PC-9 (cell line): ENCODE measurements around the gene GPR153. TPM values are rescaled to one million over a fixed set of nuclear protein-coding genes. Genes with fewer than 3 reads are reported as not detected.
A peak's percentile ranks its signal among the peaks of the same experiment; 100 is the strongest.

Experiments used
- BruUV-seq: library from RNA; stranded (reverse); fragments of 400-500 nt; replicated peaks from 2 replicates; lab custom pipeline; 2021; lab: Mats Ljungman, UMichigan
- CTCF ChIA-PET: fragments of 300-600 bp; sonication (Branson Sonifier 250); formaldehyde crosslinking; loops from one replicate; lab custom pipeline; 2022; ENCODE audit warnings: antibody characterized with exemption; lab: Charles Lee
- POLR2A ChIA-PET: fragments of 300-600 bp; sonication (Branson Sonifier 250); formaldehyde crosslinking; loops from one replicate; lab custom pipeline; 2022; ENCODE audit warnings: antibody characterized with exemption; ENCODE audit not compliant: unreplicated experiment; lab: Charles Lee
- DNase-seq, 2 experiments: peaks; one replicate each; pipeline versions ENCODE4 v3.0.0 to v3.0.0-alpha.2; 2015 to 2022; ENCODE audit warnings: mixed read lengths in 1 of 2
- H2AFZ ChIP-seq: fragments of 200-600 bp; sonication (generic); 2 replicates; pipeline ENCODE4 v1.8.1; 2017; ENCODE audit warnings: antibody characterized with exemption
- H3F3A ChIP-seq: fragments of 200-600 bp; sonication (generic); 2 replicates; pipeline ENCODE4 v1.8.1; 2017; ENCODE audit warnings: antibody characterized with exemption, mild to moderate bottlenecking, low read depth; ENCODE audit not compliant: insufficient read depth
- H3K27ac ChIP-seq: fragments of 200-600 bp; sonication (generic); 2 replicates; pipeline ENCODE4 v1.6.1; 2016; ENCODE audit warnings: mixed run types
- H3K27me3 ChIP-seq: fragments of 200-600 bp; sonication (generic); 2 replicates; pipeline ENCODE4 v1.6.1; 2016; ENCODE audit warnings: low read depth, mixed run types; ENCODE audit not compliant: insufficient read depth
- H3K36me3 ChIP-seq: fragments of 200-600 bp; sonication (generic); 2 replicates; pipeline ENCODE4 v1.6.1; 2016; ENCODE audit warnings: low read depth, mixed run types
- H3K4me1 ChIP-seq: fragments of 200-600 bp; sonication (generic); replicated peaks from 2 replicates; pipeline ENCODE4 v1.6.1; 2016; ENCODE audit warnings: mixed run types; ENCODE audit not compliant: insufficient read depth
- H3K4me2 ChIP-seq: fragments of 200-600 bp; sonication (generic); 2 replicates; pipeline ENCODE4 v1.6.1; 2017; ENCODE audit warnings: mixed run types
- H3K4me3 ChIP-seq: fragments of 200-600 bp; sonication (generic); 2 replicates; pipeline ENCODE4 v1.6.1; 2016; ENCODE audit warnings: mixed run types
- H3K79me2 ChIP-seq: fragments of 200-600 bp; sonication (generic); 2 replicates; pipeline ENCODE4 v1.6.1; 2017; ENCODE audit warnings: low read depth, mixed run types
- H3K9me2 ChIP-seq: fragments of 200-600 bp; sonication (generic); 2 replicates; pipeline ENCODE4 v1.8.1; 2017; ENCODE audit warnings: mild to moderate bottlenecking; ENCODE audit not compliant: insufficient read depth
- H3K9me3 ChIP-seq: fragments of 200-600 bp; sonication (generic); 2 replicates; pipeline ENCODE4 v1.8.1; 2016; ENCODE audit warnings: low read depth; ENCODE audit not compliant: insufficient read depth
- H4K20me1 ChIP-seq: fragments of 200-600 bp; sonication (generic); 2 replicates; pipeline ENCODE4 v1.8.1; 2017; ENCODE audit not compliant: insufficient read depth
- EZH2 ChIP-seq: fragments of 200-600 bp; sonication (generic); IDR thresholded peaks from 2 replicates; pipeline ENCODE4 v1.8.0; 2017; ENCODE audit warnings: antibody characterized with exemption, low read depth
- intact Hi-C: fragments of 100-400 bp; cut with micrococcal nuclease; formaldehyde crosslinking; loops from one replicate; pipeline ENCODE4 v1.10.0; 2022; ENCODE audit not compliant: unreplicated experiment
- total RNA-seq: library from RNA; stranded (reverse); gene quantifications from 2 replicates; pipeline ENCODE4 v1.2.3, GENCODE V29; 2021
- TF ChIP-seq, protein P1 (sequence below): fragments of 200-600 bp; sonication (generic); conservative IDR thresholded peaks from 2 replicates; pipeline ENCODE4 v1.6.1; 2017; ENCODE audit warnings: mixed run types, antibody characterized with exemption, mild to moderate bottlenecking, moderate library complexity

The GPR153 gene
- total RNA-seq, 1 experiment from 2014 or later = 8.0 TPM

DNA sequence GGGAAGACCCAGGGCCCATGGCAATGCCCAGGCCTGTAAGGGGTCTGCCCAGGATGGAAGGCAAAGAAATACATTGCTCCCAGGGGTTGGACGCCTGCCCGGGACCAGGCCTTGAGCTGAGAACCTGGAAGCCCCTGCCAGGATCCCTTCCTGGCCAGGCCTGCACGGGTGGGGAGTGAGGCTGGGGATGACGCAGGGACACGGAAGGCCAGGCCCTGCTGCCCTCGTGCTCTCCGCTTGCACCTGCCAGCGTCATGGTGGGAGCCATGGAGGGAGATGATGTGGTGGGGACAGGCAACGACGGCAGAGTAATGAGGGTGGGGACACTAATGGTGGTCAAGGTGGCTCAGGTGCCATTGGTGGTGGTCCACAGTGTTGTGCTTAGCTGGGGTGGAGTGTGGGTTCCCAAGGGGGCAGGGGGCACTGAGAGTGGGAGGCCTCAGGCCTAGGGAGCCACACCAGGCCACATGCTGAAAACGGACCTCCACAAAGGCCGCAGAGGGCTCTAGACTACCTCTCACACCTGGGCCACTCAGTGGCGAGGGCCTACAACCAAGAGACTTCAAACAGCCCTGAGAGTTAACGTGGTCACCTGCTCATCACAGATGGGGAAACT lies 12.6 kb downstream of the GPR153 start:
- no TSS peak for BruUV-seq
- ChIA-PET POLR2A (no interaction called here), CTCF (interaction anchor here (0.6 kb wide), 1 partner anchor 104 kb away, joined by 6 read pairs; no protein-coding TSS in a partner anchor)
- Histone ChIP-seq H3K79me2 (no peaks in the 10 kb centered on the region), H4K20me1 (no peaks in the 10 kb centered on the region), H3K27ac (no peak overlapping the region), H3K9me3 (no peaks in the 10 kb centered on the region), H3F3A (no peaks in the 10 kb centered on the region; the same call in 1 of the 2 replicates), H3K4me1 (no peaks in the 10 kb centered on the region), H2AFZ (no peak overlapping the region), H3K4me3 (no peak overlapping the region), H3K27me3 (peaks cover 11% of the 10 kb centered on the region), H3K36me3 (no peaks in the 10 kb centered on the region), H3K4me2 (no peak overlapping the region), H3K9me2 (no peaks in the 10 kb centered on the region)
- TF ChIP-seq, protein P1, sequence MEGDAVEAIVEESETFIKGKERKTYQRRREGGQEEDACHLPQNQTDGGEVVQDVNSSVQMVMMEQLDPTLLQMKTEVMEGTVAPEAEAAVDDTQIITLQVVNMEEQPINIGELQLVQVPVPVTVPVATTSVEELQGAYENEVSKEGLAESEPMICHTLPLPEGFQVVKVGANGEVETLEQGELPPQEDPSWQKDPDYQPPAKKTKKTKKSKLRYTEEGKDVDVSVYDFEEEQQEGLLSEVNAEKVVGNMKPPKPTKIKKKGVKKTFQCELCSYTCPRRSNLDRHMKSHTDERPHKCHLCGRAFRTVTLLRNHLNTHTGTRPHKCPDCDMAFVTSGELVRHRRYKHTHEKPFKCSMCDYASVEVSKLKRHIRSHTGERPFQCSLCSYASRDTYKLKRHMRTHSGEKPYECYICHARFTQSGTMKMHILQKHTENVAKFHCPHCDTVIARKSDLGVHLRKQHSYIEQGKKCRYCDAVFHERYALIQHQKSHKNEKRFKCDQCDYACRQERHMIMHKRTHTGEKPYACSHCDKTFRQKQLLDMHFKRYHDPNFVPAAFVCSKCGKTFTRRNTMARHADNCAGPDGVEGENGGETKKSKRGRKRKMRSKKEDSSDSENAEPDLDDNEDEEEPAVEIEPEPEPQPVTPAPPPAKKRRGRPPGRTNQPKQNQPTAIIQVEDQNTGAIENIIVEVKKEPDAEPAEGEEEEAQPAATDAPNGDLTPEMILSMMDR = no peak
- no peak for TF ChIP-seq EZH2
- no peak for DNase-seq
- intact Hi-C loops = loop anchor here (5.0 kb wide), 2 partner anchors 239 to 399 kb away; no protein-coding TSS in a partner anchor

DNA sequence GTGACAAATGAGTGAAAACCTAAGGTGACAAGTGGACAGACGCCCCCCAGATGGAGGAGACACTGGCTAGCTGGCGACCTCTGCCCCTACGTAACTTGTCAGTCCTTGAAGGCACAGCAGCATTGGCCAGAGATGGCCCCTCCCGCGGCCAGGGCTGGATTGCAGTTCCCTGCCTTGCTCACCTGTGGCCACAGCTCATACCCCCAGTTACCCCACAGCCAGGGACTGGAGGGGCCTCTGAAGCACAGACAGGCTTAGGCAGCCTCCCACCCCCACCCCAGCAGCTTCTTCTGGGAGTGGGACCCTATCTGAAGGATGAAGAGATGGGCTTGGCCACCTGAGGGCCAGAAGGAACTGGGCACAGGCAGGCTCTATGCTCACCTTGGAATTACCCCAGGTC lies 13.2 kb downstream of the GPR153 start:
- no peaks in the 10 kb centered on the region for H3K9me2 ChIP-seq
- no peak overlapping the region for H3K4me2 ChIP-seq
- no peaks in the 10 kb centered on the region for H4K20me1 ChIP-seq
- H3K4me3 ChIP-seq = no peak overlapping the region
- H3K27ac ChIP-seq = no peak overlapping the region
- no peaks in the 10 kb centered on the region; the same call in 1 of the 2 replicates for H3F3A ChIP-seq
- intact Hi-C loops = loop anchor here (2.0 to 5.0 kb wide), 5 partner anchors 157 to 971 kb away; no protein-coding TSS in a partner anchor
- POLR2A ChIA-PET = no interaction called here
- BruUV-seq = no TSS peak
- no peak for TF ChIP-seq EZH2
- TF ChIP-seq, protein P1 = no peak
- CTCF ChIA-PET = interaction anchor here (0.6 to 1.1 kb wide), 2 partner anchors 157 to 353 kb away, joined by 3 read pairs; no protein-coding TSS in a partner anchor
- no peaks in the 10 kb centered on the region for H3K79me2 ChIP-seq
- H2AFZ ChIP-seq = no peak overlapping the region
- H3K36me3 ChIP-seq = no peaks in the 10 kb centered on the region
- no peaks in the 10 kb centered on the region for H3K9me3 ChIP-seq
- H3K4me1 ChIP-seq = no peaks in the 10 kb centered on the region
- H3K27me3 ChIP-seq = peaks cover 17% of the 10 kb centered on the region
- DNase-seq = no peak

DNA sequence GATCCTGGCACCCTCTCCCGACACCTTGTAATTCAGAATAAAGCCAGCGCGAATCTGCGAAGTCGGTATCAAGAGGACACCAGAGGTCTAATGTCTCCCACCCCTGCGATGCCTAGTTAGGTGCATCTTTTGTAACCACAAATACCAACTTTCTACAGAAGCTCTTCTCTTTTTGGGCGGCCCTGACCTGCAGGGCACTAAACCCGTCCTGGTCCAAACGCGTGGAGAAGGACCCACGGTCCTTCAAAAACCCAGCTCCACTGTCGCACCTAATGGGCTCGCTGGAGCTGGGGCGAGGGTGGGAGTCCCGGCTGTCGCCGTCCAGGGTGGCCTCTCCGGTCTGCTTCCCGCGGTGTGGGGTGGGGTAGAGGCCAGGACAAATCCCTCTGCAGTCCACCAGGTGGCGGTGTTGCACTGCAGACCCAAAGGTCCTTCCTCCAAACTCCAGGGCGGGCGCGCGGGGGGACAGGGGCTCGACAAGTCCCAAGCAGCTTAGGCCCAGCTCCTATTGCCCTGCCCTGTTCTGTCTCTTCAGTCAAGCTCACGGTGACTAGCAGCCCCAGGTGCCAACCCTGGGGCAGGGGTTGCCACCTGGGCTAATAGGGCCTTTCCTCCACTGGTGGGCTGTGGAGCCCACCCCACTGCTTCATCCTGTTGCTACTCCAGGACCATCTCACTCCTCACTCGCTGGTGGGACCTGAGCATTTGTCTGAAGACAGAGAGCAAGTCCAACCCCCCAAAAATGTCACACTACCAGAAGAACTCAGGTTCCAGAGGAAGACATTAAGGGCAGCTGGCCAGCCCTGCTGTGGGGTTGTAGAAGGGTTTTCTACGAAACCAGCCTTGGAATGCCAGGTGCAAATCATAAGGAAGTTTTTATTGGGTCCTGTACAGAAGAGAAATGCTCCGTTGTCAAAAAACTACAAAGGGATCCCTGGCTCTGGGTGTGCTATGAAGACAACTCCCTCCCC lies 14.1 kb downstream of the GPR153 start:
- Histone ChIP-seq H3K79me2 (no peaks in the 10 kb centered on the region), H3K4me2 (peak overlapping the region; percentile 49; the same call in 1 of the 2 replicates), H3K27ac (no peak overlapping the region), H4K20me1 (no peaks in the 10 kb centered on the region), H2AFZ (no peak overlapping the region), H3K36me3 (no peaks in the 10 kb centered on the region), H3K4me3 (no peak overlapping the region), H3K9me2 (no peaks in the 10 kb centered on the region), H3K27me3 (peaks cover 17% of the 10 kb centered on the region), H3F3A (no peaks in the 10 kb centered on the region; the same call in 1 of the 2 replicates), H3K4me1 (no peaks in the 10 kb centered on the region), H3K9me3 (no peaks in the 10 kb centered on the region)
- TF ChIP-seq, protein P1 = peak; percentile 92
- no peak for TF ChIP-seq EZH2
- intact Hi-C loops = loop anchor here (1.0 to 5.0 kb wide), 6 partner anchors 97 to 972 kb away; no protein-coding TSS in a partner anchor
- BruUV-seq = no TSS peak
- ChIA-PET POLR2A (interaction anchor here (0.6 kb wide), 2 partner anchors 274 to 1599 kb away, joined by 3 to 4 read pairs; no protein-coding TSS in a partner anchor), CTCF (interaction anchor here (0.6 to 1.1 kb wide), 8 partner anchors 90 to 788 kb away, joined by 3 to 6 read pairs (median 3); no protein-coding TSS in a partner anchor)
- peak in 1 of 2 experiments; percentile 72 for DNase-seq
